ENCODE measurements around the gene MVD.

MVD gene

GRCh38 chr16:88638323-88639230, 24.3 kb downstream of the MVD start, which contains the start of gene IL17C:
Gene IL17C, plus strand, starts transcription at chr16:88638572. Its CDS starts 70 bp downstream, at chr16:88638642.
- TF ChIP-seq FOXP2 (optimal IDR thresholded peaks at IDR 0.05; ENCODE audit: borderline replicate concordance, extremely low read depth, extremely low read length, insufficient read depth) (no peak), TAF1 (IDR thresholded peaks at IDR 0.05; ENCODE audit: borderline replicate concordance, insufficient read depth, low read length) (no peak), REST (IDR thresholded peaks at IDR 0.05; ENCODE audit: insufficient read depth in 1 of 2, low read depth in 2 of 2, low read length in 2 of 2) (no peak), SIN3A (IDR thresholded peaks at IDR 0.05; ENCODE audit: borderline replicate concordance, insufficient read depth, low read length) (no peak), POLR2AphosphoS5 (IDR thresholded peaks at IDR 0.05; ENCODE audit: low read depth, low read length) (no peak)

- TF ChIP-seq SIN3A (IDR thresholded peaks at IDR 0.05; ENCODE audit: borderline replicate concordance, insufficient read depth, low read length) (no peak), FOXP2 (optimal IDR thresholded peaks at IDR 0.05; ENCODE audit: borderline replicate concordance, extremely low read depth, extremely low read length, insufficient read depth) (no peak), REST (IDR thresholded peaks at IDR 0.05; ENCODE audit: insufficient read depth in 1 of 2, low read depth in 2 of 2, low read length in 2 of 2) (no peak), POLR2AphosphoS5 (IDR thresholded peaks at IDR 0.05; ENCODE audit: low read depth, low read length) (no peak), TAF1 (IDR thresholded peaks at IDR 0.05; ENCODE audit: borderline replicate concordance, insufficient read depth, low read length) (no peak)
Observed at GRCh38 chr16:88636488-88637265, 26.2 kb downstream of the MVD start.

- no peak for TF ChIP-seq REST (IDR thresholded peaks at IDR 0.05; ENCODE audit: insufficient read depth in 1 of 2, low read depth in 2 of 2, low read length in 2 of 2)
- TF ChIP-seq FOXP2 (optimal IDR thresholded peaks at IDR 0.05; ENCODE audit: borderline replicate concordance, extremely low read depth, extremely low read length, insufficient read depth) = no peak
- no peak for TF ChIP-seq SIN3A (IDR thresholded peaks at IDR 0.05; ENCODE audit: borderline replicate concordance, insufficient read depth, low read length)
- TF ChIP-seq TAF1 (IDR thresholded peaks at IDR 0.05; ENCODE audit: borderline replicate concordance, insufficient read depth, low read length) = no peak
- TF ChIP-seq POLR2AphosphoS5 (IDR thresholded peaks at IDR 0.05; ENCODE audit: low read depth, low read length) = no peak
Observed at GRCh38 chr16:88635671-88636319, 27.1 kb downstream of the MVD start.

GRCh38 chr16:88634994-88635670, 27.8 kb downstream of the MVD start:
- no peak for TF ChIP-seq SIN3A (IDR thresholded peaks at IDR 0.05; ENCODE audit: borderline replicate concordance, insufficient read depth, low read length)
- no peak for TF ChIP-seq REST (IDR thresholded peaks at IDR 0.05; ENCODE audit: insufficient read depth in 1 of 2, low read depth in 2 of 2, low read length in 2 of 2)
- TF ChIP-seq POLR2AphosphoS5 (IDR thresholded peaks at IDR 0.05; ENCODE audit: low read depth, low read length) = no peak
- no peak for TF ChIP-seq TAF1 (IDR thresholded peaks at IDR 0.05; ENCODE audit: borderline replicate concordance, insufficient read depth, low read length)
- TF ChIP-seq FOXP2 (optimal IDR thresholded peaks at IDR 0.05; ENCODE audit: borderline replicate concordance, extremely low read depth, extremely low read length, insufficient read depth) = no peak
